ENCODE measurements around the gene TPM4.

DNA sequence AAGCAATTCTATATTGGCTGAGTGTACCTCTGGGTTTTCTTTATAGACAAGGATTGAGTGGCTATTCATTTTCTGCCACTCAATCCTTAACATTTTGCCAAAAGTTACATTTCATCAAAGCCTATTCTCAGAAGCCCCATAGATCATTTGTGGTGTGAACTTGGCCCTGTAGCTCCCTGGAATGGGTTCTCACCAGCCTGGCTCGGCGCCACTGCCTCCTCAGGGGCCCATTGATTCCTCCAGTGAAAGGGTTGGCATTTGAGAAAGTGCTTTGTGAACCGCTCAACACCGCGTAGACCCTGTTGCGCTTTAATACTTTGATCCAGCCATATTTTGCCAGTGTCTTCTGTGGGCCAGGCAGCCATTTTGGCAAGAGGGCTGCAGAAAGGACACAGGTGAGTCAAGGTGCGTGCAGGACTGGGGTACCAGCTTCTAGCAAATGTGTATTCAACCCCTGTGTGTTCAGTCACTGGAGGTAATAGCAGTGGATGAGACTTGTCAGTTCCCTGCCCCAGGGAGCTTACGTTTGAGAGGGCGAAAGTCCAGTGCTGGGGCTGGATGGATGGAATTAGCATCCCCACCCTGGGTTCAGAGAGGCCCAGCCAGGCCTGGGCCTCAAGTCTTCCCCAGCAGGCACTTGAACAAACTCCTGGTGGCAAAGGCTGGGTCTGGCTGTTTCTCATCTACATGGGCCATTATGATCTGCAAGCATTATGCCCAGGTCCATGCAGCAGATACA, 39.2 kb downstream of the TPM4 start:
- TF ChIP-seq ZNF446 (CRISPR knock-in tag; IDR thresholded peaks at IDR 0.05) = no peak
- TF ChIP-seq, protein P1, sequence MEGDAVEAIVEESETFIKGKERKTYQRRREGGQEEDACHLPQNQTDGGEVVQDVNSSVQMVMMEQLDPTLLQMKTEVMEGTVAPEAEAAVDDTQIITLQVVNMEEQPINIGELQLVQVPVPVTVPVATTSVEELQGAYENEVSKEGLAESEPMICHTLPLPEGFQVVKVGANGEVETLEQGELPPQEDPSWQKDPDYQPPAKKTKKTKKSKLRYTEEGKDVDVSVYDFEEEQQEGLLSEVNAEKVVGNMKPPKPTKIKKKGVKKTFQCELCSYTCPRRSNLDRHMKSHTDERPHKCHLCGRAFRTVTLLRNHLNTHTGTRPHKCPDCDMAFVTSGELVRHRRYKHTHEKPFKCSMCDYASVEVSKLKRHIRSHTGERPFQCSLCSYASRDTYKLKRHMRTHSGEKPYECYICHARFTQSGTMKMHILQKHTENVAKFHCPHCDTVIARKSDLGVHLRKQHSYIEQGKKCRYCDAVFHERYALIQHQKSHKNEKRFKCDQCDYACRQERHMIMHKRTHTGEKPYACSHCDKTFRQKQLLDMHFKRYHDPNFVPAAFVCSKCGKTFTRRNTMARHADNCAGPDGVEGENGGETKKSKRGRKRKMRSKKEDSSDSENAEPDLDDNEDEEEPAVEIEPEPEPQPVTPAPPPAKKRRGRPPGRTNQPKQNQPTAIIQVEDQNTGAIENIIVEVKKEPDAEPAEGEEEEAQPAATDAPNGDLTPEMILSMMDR (CRISPR knock-in tag; IDR thresholded peaks at IDR 0.05) = no peak
- TF ChIP-seq ZNF232 (CRISPR knock-in tag; IDR thresholded peaks at IDR 0.05; ENCODE audit: borderline replicate concordance) = no peak
- TF ChIP-seq EZH2 (conservative IDR thresholded peaks at IDR 0.05; ENCODE audit: low read depth, low read length) = no peak

Data from HepG2 (cell line).